ENCODE results near the gene RAD51B. TPM values are rescaled to one million over a fixed set of nuclear protein-coding genes. Genes with fewer than 3 reads are reported as not detected.

Gene RAD51B
- polyA plus RNA-seq, 1 experiment: 6.6 TPM

- Histone ChIP-seq H3K27ac (ENCODE audit: low read depth, low read length) (no peak overlapping the region), H3K9me3 (ENCODE audit: control insufficient read depth, insufficient read depth, low read length) (no peaks in the 10 kb centered on the region), H3K27me3 (ENCODE audit: control insufficient read depth, insufficient read depth, low read length) (no peaks in the 10 kb centered on the region), H3K4me3 (ENCODE audit: low read depth, low read length) (no peak overlapping the region)
- POLR2A ChIA-PET: interaction anchor here (0.6 to 2.4 kb wide), 3 partner anchors 307 to 544 kb away, joined by 3 to 12 read pairs (median 4); no protein-coding TSS in a partner anchor
- DNase-seq (ENCODE audit: low read depth, low spot score): no peak
- TF ChIP-seq, protein P1, sequence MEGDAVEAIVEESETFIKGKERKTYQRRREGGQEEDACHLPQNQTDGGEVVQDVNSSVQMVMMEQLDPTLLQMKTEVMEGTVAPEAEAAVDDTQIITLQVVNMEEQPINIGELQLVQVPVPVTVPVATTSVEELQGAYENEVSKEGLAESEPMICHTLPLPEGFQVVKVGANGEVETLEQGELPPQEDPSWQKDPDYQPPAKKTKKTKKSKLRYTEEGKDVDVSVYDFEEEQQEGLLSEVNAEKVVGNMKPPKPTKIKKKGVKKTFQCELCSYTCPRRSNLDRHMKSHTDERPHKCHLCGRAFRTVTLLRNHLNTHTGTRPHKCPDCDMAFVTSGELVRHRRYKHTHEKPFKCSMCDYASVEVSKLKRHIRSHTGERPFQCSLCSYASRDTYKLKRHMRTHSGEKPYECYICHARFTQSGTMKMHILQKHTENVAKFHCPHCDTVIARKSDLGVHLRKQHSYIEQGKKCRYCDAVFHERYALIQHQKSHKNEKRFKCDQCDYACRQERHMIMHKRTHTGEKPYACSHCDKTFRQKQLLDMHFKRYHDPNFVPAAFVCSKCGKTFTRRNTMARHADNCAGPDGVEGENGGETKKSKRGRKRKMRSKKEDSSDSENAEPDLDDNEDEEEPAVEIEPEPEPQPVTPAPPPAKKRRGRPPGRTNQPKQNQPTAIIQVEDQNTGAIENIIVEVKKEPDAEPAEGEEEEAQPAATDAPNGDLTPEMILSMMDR (IDR thresholded peaks at IDR 0.05; ENCODE audit: low read depth, low read length): no peak
- CTCF ChIA-PET: interaction anchor here (0.6 to 4.0 kb wide), 9 partner anchors 142 to 565 kb away, joined by 3 to 29 read pairs (median 6); partner anchors contain the start of gene ZFP36L1
Observed at GRCh38 chr14:68250927-68251768, 431.6 kb downstream of the RAD51B start.

DNA sequence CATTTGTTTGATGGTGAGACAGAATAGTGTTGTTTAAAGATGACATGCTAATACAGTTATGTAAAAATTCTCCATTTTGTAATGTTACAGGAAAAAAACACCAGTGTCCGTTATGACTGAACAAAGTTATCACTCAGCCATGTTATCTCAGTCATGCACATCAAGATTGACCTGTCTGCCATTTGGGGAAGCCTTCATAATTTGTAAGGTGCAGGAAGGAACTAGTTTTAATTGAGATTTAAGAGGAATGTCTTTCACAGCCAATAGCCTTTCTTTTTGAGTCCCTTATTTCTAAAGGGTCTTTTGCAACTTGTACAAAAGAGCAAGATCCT is 432.2 kb downstream of the RAD51B start:
- CTCF ChIA-PET: interaction anchor here (1.4 to 1.5 kb wide), 3 partner anchors 307 to 444 kb away, joined by 3 to 8 read pairs (median 5); no protein-coding TSS in a partner anchor
- Histone ChIP-seq H3K27ac (ENCODE audit: low read depth, low read length) (no peak overlapping the region), H3K9me3 (ENCODE audit: control insufficient read depth, insufficient read depth, low read length) (no peaks in the 10 kb centered on the region), H3K27me3 (ENCODE audit: control insufficient read depth, insufficient read depth, low read length) (no peaks in the 10 kb centered on the region), H3K4me3 (ENCODE audit: low read depth, low read length) (no peak overlapping the region)
- POLR2A ChIA-PET: interaction anchor here (0.6 kb wide), 1 partner anchor 308 kb away, joined by 4 read pairs; no protein-coding TSS in a partner anchor
- TF ChIP-seq, protein P1 (IDR thresholded peaks at IDR 0.05; ENCODE audit: low read depth, low read length): no peak
- no peak for DNase-seq (ENCODE audit: low read depth, low spot score)

- TF ChIP-seq, protein P1 (IDR thresholded peaks at IDR 0.05; ENCODE audit: low read depth, low read length): no peak
- no peak overlapping the region for H3K4me3 ChIP-seq (ENCODE audit: low read depth, low read length)
- no peak for DNase-seq (ENCODE audit: low read depth, low spot score)
- H3K27me3 ChIP-seq (ENCODE audit: control insufficient read depth, insufficient read depth, low read length): no peaks in the 10 kb centered on the region
- POLR2A ChIA-PET: no interaction called here
- H3K9me3 ChIP-seq (ENCODE audit: control insufficient read depth, insufficient read depth, low read length): no peaks in the 10 kb centered on the region
- H3K27ac ChIP-seq (ENCODE audit: low read depth, low read length): no peak overlapping the region
- CTCF ChIA-PET: interaction anchor here (0.9 to 2.2 kb wide), 5 partner anchors 309 to 591 kb away, joined by 3 to 8 read pairs (median 3); no protein-coding TSS in a partner anchor
Observed at GRCh38 chr14:68253160-68253780, 433.7 kb downstream of the RAD51B start.

DNA sequence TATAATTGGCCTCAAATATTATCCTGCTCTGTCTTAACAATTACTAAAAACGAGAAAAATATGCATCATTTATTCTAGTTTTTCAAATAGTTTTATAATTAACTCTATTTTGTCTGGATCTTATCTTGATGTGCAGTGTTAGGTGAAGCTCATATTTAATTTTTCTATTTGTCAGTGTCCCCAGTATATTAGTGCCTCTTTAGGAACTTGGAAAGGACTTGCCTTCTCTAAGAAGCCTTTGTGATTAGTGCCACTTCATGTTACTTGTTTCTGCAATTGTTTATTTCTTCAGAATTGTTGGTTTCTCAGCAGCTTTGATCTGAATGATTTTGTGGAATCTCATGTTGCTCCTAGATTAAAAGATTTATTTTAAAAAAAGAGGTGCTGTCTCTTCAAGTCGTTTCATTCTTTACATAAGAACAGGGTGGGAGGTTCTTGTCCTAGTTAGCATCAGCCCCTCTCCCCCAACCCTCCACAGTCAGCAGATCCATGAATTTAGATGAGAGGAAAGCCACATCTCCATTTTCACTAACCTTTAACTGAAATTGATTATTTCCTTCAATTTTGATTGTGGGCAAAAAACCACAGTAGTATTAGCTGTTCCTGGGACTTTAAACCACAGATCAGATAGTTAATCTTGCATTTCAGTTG is 434.4 kb downstream of the RAD51B start:
- Histone ChIP-seq H3K27me3 (ENCODE audit: control insufficient read depth, insufficient read depth, low read length) (no peaks in the 10 kb centered on the region), H3K4me3 (ENCODE audit: low read depth, low read length) (no peak overlapping the region), H3K9me3 (ENCODE audit: control insufficient read depth, insufficient read depth, low read length) (no peaks in the 10 kb centered on the region), H3K27ac (ENCODE audit: low read depth, low read length) (no peak overlapping the region)
- ChIA-PET POLR2A (interaction anchor here (0.5 kb wide), 1 partner anchor 332 kb away, joined by 6 read pairs; no protein-coding TSS in a partner anchor), CTCF (interaction anchor here (0.9 to 2.2 kb wide), 5 partner anchors 310 to 591 kb away, joined by 3 to 8 read pairs (median 3); no protein-coding TSS in a partner anchor)
- TF ChIP-seq, protein P1 (IDR thresholded peaks at IDR 0.05; ENCODE audit: low read depth, low read length): no peak
- no peak for DNase-seq (ENCODE audit: low read depth, low spot score)

Measured in AG04450 (cell line).